HepG2 (cell line): ENCODE measurements around the gene MRPS25. TPM values are rescaled to one million over a fixed set of nuclear protein-coding genes. Genes with fewer than 3 reads are reported as not detected.

Experiments used
- CSRNP2 ChIP-seq: sonication (generic); formaldehyde crosslinking; conservative IDR thresholded peaks from 2 replicates; pipeline ENCODE4 v1.8.0; 2022; ENCODE audit warnings: low read depth, missing genetic modification reagents
- GABPA ChIP-seq, 2 experiments: IDR thresholded peaks; 2 replicates each; pipeline ENCODE4 v1.6.1; 2011 to 2016; ENCODE audit warnings: low read depth in 2 of 2, low read length in 1 of 2, missing biosample characterization in 1 of 2, missing genetic modification characterization in 1 of 2
- HOXA3 ChIP-seq: sonication (generic); formaldehyde crosslinking; IDR thresholded peaks from 2 replicates; pipeline ENCODE4 v1.5.0; 2020; ENCODE audit warnings: missing genetic modification reagents
- KLF6 ChIP-seq: IDR thresholded peaks from 2 replicates; pipeline ENCODE4 v1.8.0; 2016; ENCODE audit warnings: missing biosample characterization, missing genetic modification reagents
- NRL ChIP-seq: sonication (generic); formaldehyde crosslinking; IDR thresholded peaks from 2 replicates; pipeline ENCODE4 v1.5.0; 2020; ENCODE audit warnings: missing genetic modification reagents, mild to moderate bottlenecking, moderate library complexity, borderline replicate concordance
- RBFOX2 ChIP-seq: fragments of 200-400 bp; formaldehyde crosslinking; IDR thresholded peaks from 2 replicates; pipeline ENCODE4 v1.6.1; 2017; ENCODE audit warnings: low read depth, mild to moderate bottlenecking, low read length
- U2AF2 ChIP-seq: fragments of 200-400 bp; formaldehyde crosslinking; IDR thresholded peaks from 2 replicates; pipeline ENCODE4 v1.6.1; 2017; ENCODE audit warnings: low read depth, mild to moderate bottlenecking, low read length
- ZBTB40 ChIP-seq, 2 experiments: fragments of 450-650 bp in 1 of 2; sonication (generic) in 1 of 2; formaldehyde crosslinking in 1 of 2; IDR thresholded peaks; 2 replicates each; pipeline versions ENCODE4 v1.6.1 to v1.8.0; 2016 to 2022; ENCODE audit warnings: antibody characterized with exemption in 1 of 2, mild to moderate bottlenecking in 1 of 2, missing genetic modification reagents in 1 of 2
- ZNF10 ChIP-seq: sonication (generic); formaldehyde crosslinking; IDR thresholded peaks from 2 replicates; pipeline ENCODE4 v1.4.0; 2020; ENCODE audit warnings: mild to moderate bottlenecking, low read depth, missing genetic modification reagents, borderline replicate concordance
- ZNF333 ChIP-seq: sonication (generic); formaldehyde crosslinking; IDR thresholded peaks from 2 replicates; pipeline ENCODE4 v1.4.0; 2020; ENCODE audit warnings: mild to moderate bottlenecking, missing genetic modification reagents, borderline replicate concordance
- ZNF546 ChIP-seq: sonication (generic); formaldehyde crosslinking; conservative IDR thresholded peaks from 2 replicates; pipeline ENCODE4 v1.8.1; 2023; ENCODE audit warnings: mild to moderate bottlenecking, missing genetic modification reagents
- ZNF552 ChIP-seq: sonication (generic); formaldehyde crosslinking; IDR thresholded peaks from 2 replicates; pipeline ENCODE4 v1.9.0; 2022; ENCODE audit warnings: missing genetic modification reagents, mild to moderate bottlenecking, borderline replicate concordance
- ZNF670 ChIP-seq: sonication (generic); formaldehyde crosslinking; IDR thresholded peaks from 2 replicates; pipeline ENCODE4 v1.8.0; 2022; ENCODE audit warnings: mild to moderate bottlenecking, missing genetic modification reagents, borderline replicate concordance
- ZSCAN20 ChIP-seq: sonication (generic); formaldehyde crosslinking; IDR thresholded peaks from 2 replicates; pipeline ENCODE4 v1.4.0; 2020; ENCODE audit warnings: missing genetic modification reagents, mild to moderate bottlenecking, borderline replicate concordance
- polyA plus RNA-seq, 8 experiments: library from polyadenylated mRNA; depleted of rRNA in 3 of 8; stranded (reverse) in 7 of 8; unstranded in 1 of 8; fragments of >200 nt; fragmentation: Illumina TruSeq in 4 of 8; extraction: Trizol in 4 of 8; gene quantifications; 2 replicates each; pipeline versions ENCODE4 v1.2.1 to v1.2.3, GENCODE V29; 2011 to 2016; ENCODE audit warnings: low read depth in 4 of 8, missing spikeins in 1 of 8, mixed read lengths in 1 of 8; ENCODE audit not compliant: insufficient read depth in 1 of 8
- total RNA-seq, 5 experiments: library from RNA; depleted of rRNA; stranded (reverse); fragments of >200 nt; fragmentation: Illumina TruSeq; extraction: Trizol; gene quantifications; 2 replicates each; pipeline ENCODE4 v1.2.3, GENCODE V29; 2016; ENCODE audit warnings: low read depth in 1 of 5

MRPS25 gene
- total and polyA plus RNA-seq, 2 of the 13 experiments (the other 11 are each of a cell fraction or from before 2014, with no cell fraction given): 60.1 to 74.3 TPM

GRCh38 chr3:15017191-15017590 lies 47.9 kb downstream of the MRPS25 start (continued):
- TF ChIP-seq ZBTB40 (IDR thresholded peaks at IDR 0.05) (no peak), ZBTB40 (CRISPR knock-in tag; IDR thresholded peaks at IDR 0.05) (no peak), KLF6 (no peak), ZSCAN20 (CRISPR knock-in tag) (no peak), RBFOX2 (no peak), ZNF333 (CRISPR knock-in tag) (no peak), ZNF10 (CRISPR knock-in tag) (no peak), ZNF670 (CRISPR knock-in tag) (no peak), U2AF2 (no peak), CSRNP2 (CRISPR knock-in tag) (no peak), NRL (no peak), ZNF546 (CRISPR knock-in tag) (no peak), GABPA (IDR thresholded peaks at IDR 0.05; ENCODE audit: low read depth, low read length) (no peak), GABPA (CRISPR knock-in tag; IDR thresholded peaks at IDR 0.05; ENCODE audit: low read depth) (no peak), ZNF552 (CRISPR knock-in tag) (no peak), HOXA3 (no peak)
